Measurements from ENCODE around the gene AKT1S1. TPM values are rescaled to one million over a fixed set of nuclear protein-coding genes. Genes with fewer than 3 reads are reported as not detected.
A peak's percentile ranks its signal among the peaks of the same experiment; 100 is the strongest.

AKT1S1 gene
- total and polyA plus RNA-seq, 2 of the 13 experiments (the other 11 are each of a cell fraction or from before 2014, with no cell fraction given) = 13.5 to 27.8 TPM

DNA sequence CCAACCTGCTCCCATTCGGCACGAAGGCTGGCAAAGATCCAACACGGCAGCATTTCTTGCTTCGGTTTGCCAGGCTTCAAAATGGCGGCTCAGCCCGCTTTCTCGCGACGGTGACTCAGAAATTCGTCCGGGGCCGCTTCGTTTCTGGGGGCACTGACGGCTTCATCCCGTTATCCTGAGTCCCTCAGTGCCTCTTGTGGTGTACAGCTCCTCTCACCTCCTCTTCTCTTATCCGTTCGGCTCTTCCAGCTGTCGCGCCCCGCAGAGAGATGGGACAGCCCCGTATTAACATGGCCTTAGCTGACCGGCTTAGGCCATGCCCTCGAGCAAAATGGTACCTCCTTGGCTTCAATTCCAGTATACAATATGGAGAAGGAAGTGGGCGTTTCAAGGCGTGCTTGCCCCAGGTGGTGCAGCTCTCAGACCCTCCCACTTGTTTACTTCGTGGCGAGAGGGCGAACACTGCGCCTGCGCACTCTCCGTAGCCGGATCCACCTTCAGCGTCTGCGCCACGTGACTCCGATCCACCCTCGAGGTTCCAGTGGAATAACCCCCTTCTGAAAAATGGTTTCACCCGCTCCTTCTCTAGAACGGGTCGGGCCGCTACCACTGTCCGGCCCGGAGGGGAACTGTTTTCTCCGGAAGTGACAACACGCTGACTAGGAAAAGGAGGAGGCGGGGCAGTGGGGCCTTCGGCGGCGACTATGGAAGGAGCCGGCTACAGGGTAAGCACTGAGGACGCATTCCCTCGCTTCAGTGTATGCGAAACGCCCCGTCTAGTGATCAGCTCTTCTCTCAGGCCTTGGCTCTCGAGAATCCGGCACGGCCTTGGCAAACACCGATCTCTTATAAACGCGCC, at the start of gene AKT1S1, which contains the start of gene TBC1D17 (continued):
- TF ChIP-seq ZNF275 (CRISPR knock-in tag; IDR thresholded peaks at IDR 0.05; ENCODE audit: borderline replicate concordance) (no peak), ZNF577 (CRISPR knock-in tag; IDR thresholded peaks at IDR 0.05; ENCODE audit: borderline replicate concordance, low read depth) (no peak), ZNF10 (CRISPR knock-in tag; IDR thresholded peaks at IDR 0.05; ENCODE audit: borderline replicate concordance, low read depth) (no peak), NFIC (IDR thresholded peaks at IDR 0.05; ENCODE audit: low read length) (peak; percentile 88), TGIF2 (CRISPR knock-in tag; IDR thresholded peaks at IDR 0.05) (peak; percentile 77), SRSF9 (IDR thresholded peaks at IDR 0.05; ENCODE audit: borderline replicate concordance, insufficient read depth, low read depth, low read length, poor library complexity, severe bottlenecking) (no peak), RAD21 (CRISPR knock-in tag; IDR thresholded peaks at IDR 0.05) (peak; percentile 20; the same call in 1 of the 2 replicates), RELA (CRISPR knock-in tag; IDR thresholded peaks at IDR 0.05) (0 out of 2 replicates have a peak, but pooled peaks have one; percentile 7), GABPA (IDR thresholded peaks at IDR 0.05; ENCODE audit: low read depth, low read length) (peak; percentile 64), GABPA (CRISPR knock-in tag; IDR thresholded peaks at IDR 0.05; ENCODE audit: low read depth) (peak; percentile 96), ZFP62 (CRISPR knock-in tag; IDR thresholded peaks at IDR 0.05) (no peak), ZSCAN31 (CRISPR knock-in tag; IDR thresholded peaks at IDR 0.05; ENCODE audit: low read depth) (no peak; the same call in 1 of the 2 replicates), FOXJ3 (CRISPR knock-in tag; IDR thresholded peaks at IDR 0.05; ENCODE audit: borderline replicate concordance) (no peak; the same call in 1 of the 2 replicates), ZNF354B (CRISPR knock-in tag; IDR thresholded peaks at IDR 0.05) (0 out of 2 replicates have a peak, but pooled peaks have one; percentile 25), HDAC2 (CRISPR knock-in tag; IDR thresholded peaks at IDR 0.05) (0 out of 2 replicates have a peak, but pooled peaks have one; percentile 16), NFATC3 (CRISPR knock-in tag; IDR thresholded peaks at IDR 0.05) (no peak), ARNT (IDR thresholded peaks at IDR 0.05) (no peak)
- TF ChIP-seq, protein P1, sequence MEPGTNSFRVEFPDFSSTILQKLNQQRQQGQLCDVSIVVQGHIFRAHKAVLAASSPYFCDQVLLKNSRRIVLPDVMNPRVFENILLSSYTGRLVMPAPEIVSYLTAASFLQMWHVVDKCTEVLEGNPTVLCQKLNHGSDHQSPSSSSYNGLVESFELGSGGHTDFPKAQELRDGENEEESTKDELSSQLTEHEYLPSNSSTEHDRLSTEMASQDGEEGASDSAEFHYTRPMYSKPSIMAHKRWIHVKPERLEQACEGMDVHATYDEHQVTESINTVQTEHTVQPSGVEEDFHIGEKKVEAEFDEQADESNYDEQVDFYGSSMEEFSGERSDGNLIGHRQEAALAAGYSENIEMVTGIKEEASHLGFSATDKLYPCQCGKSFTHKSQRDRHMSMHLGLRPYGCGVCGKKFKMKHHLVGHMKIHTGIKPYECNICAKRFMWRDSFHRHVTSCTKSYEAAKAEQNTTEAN (CRISPR knock-in tag; conservative IDR thresholded peaks at IDR 0.05) = 0 out of 2 replicates have a peak, but pooled peaks have one; percentile 56
- TF ChIP-seq, protein P2, sequence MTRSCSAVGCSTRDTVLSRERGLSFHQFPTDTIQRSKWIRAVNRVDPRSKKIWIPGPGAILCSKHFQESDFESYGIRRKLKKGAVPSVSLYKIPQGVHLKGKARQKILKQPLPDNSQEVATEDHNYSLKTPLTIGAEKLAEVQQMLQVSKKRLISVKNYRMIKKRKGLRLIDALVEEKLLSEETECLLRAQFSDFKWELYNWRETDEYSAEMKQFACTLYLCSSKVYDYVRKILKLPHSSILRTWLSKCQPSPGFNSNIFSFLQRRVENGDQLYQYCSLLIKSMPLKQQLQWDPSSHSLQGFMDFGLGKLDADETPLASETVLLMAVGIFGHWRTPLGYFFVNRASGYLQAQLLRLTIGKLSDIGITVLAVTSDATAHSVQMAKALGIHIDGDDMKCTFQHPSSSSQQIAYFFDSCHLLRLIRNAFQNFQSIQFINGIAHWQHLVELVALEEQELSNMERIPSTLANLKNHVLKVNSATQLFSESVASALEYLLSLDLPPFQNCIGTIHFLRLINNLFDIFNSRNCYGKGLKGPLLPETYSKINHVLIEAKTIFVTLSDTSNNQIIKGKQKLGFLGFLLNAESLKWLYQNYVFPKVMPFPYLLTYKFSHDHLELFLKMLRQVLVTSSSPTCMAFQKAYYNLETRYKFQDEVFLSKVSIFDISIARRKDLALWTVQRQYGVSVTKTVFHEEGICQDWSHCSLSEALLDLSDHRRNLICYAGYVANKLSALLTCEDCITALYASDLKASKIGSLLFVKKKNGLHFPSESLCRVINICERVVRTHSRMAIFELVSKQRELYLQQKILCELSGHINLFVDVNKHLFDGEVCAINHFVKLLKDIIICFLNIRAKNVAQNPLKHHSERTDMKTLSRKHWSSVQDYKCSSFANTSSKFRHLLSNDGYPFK (CRISPR knock-in tag; IDR thresholded peaks at IDR 0.05; ENCODE audit: borderline replicate concordance) = peak; percentile 35; the same call in 1 of the 2 replicates
- TF ChIP-seq, protein P3, sequence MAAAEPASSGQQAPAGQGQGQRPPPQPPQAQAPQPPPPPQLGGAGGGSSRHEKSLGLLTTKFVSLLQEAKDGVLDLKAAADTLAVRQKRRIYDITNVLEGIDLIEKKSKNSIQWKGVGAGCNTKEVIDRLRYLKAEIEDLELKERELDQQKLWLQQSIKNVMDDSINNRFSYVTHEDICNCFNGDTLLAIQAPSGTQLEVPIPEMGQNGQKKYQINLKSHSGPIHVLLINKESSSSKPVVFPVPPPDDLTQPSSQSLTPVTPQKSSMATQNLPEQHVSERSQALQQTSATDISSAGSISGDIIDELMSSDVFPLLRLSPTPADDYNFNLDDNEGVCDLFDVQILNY (CRISPR knock-in tag; conservative IDR thresholded peaks at IDR 0.05) = no peak; the same call in 1 of the 2 replicates
- TF ChIP-seq, protein P4, sequence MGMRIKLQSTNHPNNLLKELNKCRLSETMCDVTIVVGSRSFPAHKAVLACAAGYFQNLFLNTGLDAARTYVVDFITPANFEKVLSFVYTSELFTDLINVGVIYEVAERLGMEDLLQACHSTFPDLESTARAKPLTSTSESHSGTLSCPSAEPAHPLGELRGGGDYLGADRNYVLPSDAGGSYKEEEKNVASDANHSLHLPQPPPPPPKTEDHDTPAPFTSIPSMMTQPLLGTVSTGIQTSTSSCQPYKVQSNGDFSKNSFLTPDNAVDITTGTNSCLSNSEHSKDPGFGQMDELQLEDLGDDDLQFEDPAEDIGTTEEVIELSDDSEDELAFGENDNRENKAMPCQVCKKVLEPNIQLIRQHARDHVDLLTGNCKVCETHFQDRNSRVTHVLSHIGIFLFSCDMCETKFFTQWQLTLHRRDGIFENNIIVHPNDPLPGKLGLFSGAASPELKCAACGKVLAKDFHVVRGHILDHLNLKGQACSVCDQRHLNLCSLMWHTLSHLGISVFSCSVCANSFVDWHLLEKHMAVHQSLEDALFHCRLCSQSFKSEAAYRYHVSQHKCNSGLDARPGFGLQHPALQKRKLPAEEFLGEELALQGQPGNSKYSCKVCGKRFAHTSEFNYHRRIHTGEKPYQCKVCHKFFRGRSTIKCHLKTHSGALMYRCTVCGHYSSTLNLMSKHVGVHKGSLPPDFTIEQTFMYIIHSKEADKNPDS (CRISPR knock-in tag; IDR thresholded peaks at IDR 0.05) = no peak
